Esophagus muscularis mucosa (tissue), 3 donors: ENCODE results near the gene GALNT18.

Source experiments
- EP300 ChIP-seq: sonication (generic); formaldehyde crosslinking; IDR thresholded peaks from one replicate; pipeline ENCODE4 v1.6.1; 2017; ENCODE audit warnings: antibody characterized with exemption
- TF ChIP-seq, protein P1 (sequence below), 3 experiments: fragments of 200-600 bp in 2 of 3; fragments of 450-650 bp in 1 of 3; sonication (generic) in 2 of 3; IDR thresholded peaks; one replicate each; pipeline ENCODE4 v1.5.1; 2017 to 2019; ENCODE audit warnings: antibody characterized with exemption in 3 of 3, mild to moderate bottlenecking in 2 of 3, moderate library complexity in 1 of 3

DNA sequence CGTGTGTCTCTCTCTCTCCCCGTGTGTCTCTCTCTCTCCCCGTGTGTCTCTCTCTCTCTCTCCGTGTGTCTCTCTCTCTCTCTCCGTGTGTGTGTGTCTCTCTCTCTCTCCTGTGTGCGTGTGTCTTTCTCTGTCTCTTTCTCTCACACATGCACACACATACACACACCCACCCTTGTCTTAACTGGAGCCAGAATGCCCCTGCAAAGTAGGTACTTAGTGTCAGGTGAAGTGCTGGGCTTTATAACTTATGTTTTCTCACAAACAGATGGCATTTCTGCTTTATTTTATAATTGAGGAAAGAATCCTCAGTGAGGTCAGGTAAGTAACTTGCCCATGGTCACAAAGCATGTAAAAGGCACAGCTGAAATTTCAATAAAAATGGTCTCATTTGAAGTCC, 374.7 kb downstream of the GALNT18 start:
- TF ChIP-seq, protein P1, sequence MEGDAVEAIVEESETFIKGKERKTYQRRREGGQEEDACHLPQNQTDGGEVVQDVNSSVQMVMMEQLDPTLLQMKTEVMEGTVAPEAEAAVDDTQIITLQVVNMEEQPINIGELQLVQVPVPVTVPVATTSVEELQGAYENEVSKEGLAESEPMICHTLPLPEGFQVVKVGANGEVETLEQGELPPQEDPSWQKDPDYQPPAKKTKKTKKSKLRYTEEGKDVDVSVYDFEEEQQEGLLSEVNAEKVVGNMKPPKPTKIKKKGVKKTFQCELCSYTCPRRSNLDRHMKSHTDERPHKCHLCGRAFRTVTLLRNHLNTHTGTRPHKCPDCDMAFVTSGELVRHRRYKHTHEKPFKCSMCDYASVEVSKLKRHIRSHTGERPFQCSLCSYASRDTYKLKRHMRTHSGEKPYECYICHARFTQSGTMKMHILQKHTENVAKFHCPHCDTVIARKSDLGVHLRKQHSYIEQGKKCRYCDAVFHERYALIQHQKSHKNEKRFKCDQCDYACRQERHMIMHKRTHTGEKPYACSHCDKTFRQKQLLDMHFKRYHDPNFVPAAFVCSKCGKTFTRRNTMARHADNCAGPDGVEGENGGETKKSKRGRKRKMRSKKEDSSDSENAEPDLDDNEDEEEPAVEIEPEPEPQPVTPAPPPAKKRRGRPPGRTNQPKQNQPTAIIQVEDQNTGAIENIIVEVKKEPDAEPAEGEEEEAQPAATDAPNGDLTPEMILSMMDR (IDR thresholded peaks at IDR 0.05): no peak
- TF ChIP-seq EP300: no peak
